Uterus (tissue), 2 donors: ENCODE results near the gene DUOX1.

Experiments
- CTCF ChIP-seq, 4 experiments: fragments of 200-600 bp in 2 of 4; fragments of 450-650 bp in 2 of 4; sonication (generic) in 2 of 4; IDR thresholded peaks; one replicate each; pipeline ENCODE4 v1.5.1; 2016 to 2019; ENCODE audit warnings: antibody characterized with exemption in 4 of 4, mild to moderate bottlenecking in 2 of 4, moderate library complexity in 1 of 4
- POLR2A ChIP-seq, 2 donors: fragments of 450-650 bp; IDR thresholded peaks; one replicate each; pipeline ENCODE4 v1.6.1; 2016; ENCODE audit warnings: antibody characterized with exemption in 2 of 2, mild to moderate bottlenecking in 1 of 2, moderate library complexity in 1 of 2

DNA sequence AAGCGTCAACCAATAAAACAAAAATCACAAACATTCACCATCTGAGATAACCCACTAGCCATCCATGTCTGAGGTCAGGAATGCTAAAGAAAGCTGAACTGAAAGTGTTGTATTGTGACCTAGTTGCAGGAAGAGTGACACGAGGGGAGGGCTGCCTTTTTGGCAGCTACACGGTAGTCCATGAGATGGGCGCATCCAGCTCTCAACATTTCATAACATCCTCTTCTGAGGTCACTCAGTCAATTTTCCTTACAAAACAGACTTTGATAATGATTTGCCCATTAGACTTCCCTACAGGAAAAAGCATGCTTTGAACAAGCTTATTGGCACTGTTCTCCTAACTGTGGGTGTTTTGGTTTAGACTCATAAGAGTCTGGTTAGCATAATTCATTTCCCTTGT lies 73.4 kb downstream of the DUOX1 start:
- no peak for TF ChIP-seq CTCF (IDR thresholded peaks at IDR 0.05)
- TF ChIP-seq POLR2A (IDR thresholded peaks at IDR 0.05): no peak
